Stimulated activated CD4-positive, alpha-beta T cell treated with anti-CD3 and anti-CD28 coated beads, TNF-alpha, amount 100 ng/mL, for 1 hour (primary cell): Measurements from ENCODE around the gene ZNF212.

Source experiments
- DNase-seq, 3 donors: peaks; one replicate each; pipeline ENCODE4 v3.0.0-alpha.2; 2020; ENCODE audit warnings: low read depth in 3 of 3, low spot score in 1 of 3

ZNF212 gene

DNA sequence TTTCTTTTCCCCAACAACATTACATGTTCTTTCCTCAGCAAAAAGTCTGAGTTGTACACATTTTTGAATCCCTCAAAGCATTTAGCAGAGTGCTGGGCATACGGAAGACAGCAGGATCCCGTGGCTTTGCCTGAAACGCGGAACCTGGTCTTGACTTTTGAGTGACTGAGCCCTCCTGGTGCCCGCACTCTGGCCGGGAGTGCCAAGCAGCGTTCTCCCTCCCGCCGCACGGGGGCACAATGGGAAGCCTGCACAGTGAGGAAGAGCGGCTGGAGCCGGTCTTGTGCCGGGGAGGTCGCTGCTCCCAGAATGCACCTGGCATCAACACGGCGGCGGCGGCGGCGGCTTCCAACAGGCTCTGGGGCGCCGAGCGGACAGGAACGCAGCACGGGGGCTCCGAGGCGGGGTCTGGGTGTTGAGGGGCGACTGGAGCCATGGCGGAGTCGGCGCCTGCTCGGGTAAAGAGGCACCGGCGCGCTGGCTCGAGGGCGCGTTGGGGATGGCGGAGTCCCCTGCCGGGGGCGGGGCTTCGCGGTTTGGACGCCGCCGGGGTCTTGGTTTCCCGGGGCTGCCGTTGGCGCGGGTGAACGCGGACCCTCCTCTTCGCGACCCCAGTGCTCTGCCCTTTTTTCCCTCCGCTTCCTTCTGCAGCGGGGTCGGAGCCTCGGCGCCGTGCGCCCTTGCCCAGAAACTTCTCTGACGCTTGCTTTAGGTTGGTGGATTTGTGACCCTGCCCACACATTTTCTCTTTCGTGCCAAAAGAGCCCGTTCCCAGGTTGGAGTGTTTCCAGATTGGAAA is at the start of gene ZNF212:
Gene ZNF212 (plus strand): TSS at position 307 of the 799 bp plus-strand sequence. CDS start 128 bp downstream, at position 435.
- DNase-seq: peak; percentile 69 to 83 (median 77)

DNA sequence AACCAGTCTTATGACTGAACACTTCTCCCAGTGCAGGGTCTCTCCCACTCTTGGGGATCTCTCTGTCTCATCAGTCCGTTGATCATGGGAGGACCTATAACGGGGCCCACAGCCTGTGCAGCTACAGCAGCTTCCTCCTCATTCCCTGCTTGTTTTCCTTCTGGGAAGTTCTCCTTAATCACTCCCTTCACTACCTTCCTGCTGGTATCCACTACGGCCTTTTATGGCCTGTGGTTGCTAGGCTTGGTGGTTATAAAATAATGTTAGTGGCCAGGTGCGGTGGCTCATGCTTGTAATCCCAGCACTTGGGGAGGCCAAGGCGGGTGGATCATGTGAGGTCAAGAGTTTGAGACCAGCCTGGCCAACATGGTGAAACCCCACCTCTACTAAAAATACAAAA is 47.6 kb upstream of the ZNF212 start:
- DNase-seq: no peak

DNA sequence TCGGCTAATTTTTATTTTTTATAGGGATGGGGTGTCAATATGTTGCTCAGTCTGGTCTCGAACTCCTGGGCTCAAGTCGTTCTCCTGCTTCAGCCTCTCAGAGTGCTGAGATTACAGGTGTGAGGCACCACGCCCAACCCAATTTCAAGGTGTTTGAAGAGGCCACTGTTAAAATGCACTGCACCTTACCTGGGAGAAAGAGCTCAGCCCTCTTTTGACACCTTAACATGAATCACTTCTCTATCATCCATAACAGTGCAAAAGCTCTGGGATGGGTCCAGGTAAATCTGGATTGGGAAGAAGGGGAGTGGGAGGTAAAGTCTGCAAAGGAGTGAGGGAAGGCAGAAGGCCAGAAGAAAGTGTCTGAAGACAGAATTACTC is 44.7 kb upstream of the ZNF212 start:
- no peak for DNase-seq

GRCh38 chr7:149195180-149196150 is 44.0 kb upstream of the ZNF212 start, which contains the start of gene ZNF282:
ZNF282 (plus strand) TSS chr7:149195546; CDS start chr7:149195590, 44 bp downstream.
- DNase-seq: peak; percentile 23 to 60 (median 31)

GRCh38 chr7:149196151-149196704 is 43.2 kb upstream of the ZNF212 start:
- no peak for DNase-seq

DNA sequence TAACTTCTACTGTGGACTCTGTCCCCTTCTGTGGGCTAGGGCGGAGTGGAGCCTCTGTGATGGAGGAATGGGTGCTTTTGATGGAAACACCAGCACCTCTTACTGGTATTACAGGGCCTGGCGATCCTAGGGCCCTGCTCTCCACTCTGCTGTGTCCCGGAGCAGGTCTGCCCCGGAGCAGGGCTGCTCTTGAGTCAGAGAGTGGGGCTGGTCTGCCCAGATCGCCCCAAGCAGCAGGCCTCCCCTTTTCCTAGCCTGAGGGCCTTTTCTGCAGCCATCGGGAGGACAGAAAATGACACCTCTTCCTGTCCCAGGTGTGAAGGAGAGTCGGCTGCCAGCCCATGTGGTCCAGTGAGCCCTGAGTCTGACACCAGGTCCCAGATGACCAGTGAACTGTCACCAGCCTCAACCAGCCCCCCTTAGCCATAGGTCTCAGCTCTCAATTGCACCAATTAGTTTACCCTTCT is 42.7 kb upstream of the ZNF212 start:
- DNase-seq: no peak

DNA sequence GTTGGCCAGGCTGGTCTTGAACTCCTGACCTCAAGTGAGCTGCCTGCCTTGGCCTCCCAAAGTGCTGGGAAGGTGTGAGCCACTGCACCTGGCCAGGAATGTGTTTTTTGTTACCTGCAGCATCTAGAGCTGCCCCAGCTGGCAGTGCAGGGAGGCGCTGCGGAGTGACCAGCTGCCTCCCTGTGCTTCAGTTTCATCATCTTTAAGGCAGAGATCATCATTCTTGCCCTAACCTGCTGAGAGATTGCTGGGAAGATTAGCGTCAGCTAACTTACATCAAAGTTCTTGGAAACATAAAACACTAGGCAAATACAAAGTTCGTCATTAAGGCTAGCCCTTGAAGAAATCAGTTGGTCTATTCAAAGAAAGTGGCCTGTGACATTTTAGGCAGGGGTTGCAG is 41.8 kb upstream of the ZNF212 start:
- DNase-seq: no peak

- DNase-seq: no peak
Measured at GRCh38 chr7:149198161-149198816, 41.2 kb upstream of the ZNF212 start.

DNA sequence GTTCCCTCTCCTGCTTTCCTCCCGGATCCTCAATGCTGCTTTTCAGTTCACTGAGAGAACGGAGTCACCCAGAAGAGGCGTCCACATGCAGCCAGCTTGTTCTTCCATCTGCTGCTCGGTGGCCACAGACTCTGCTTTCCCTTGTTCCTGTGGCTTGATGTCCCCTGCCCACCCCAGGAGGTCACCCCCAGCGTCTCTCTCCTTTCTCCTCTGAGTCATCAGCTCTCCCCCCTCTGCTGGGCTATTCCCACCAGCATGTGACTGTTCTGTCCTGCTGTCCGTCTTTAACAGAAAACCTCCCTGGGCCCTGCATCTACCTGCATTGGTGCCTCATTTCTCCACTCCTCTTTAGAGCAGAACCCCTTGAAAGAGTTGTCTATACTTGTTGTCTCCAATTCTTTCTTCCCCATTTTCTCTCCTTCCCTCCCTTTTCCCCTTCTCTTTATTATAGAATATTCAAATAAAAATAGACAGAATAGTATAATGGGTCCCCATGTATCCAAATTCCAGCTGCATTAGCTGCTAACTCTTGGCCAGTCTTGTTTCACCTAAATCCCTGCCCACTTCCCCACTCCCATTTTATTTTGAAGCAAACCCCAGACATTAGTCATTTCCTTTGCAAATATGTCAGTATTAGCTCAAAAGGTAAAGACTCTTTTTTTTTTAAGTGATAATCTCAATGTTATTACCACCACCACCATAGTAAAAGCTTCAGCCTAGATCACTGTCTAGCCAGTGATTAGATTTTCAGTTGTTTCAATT is 40.0 kb upstream of the ZNF212 start:
- DNase-seq: no peak

DNA sequence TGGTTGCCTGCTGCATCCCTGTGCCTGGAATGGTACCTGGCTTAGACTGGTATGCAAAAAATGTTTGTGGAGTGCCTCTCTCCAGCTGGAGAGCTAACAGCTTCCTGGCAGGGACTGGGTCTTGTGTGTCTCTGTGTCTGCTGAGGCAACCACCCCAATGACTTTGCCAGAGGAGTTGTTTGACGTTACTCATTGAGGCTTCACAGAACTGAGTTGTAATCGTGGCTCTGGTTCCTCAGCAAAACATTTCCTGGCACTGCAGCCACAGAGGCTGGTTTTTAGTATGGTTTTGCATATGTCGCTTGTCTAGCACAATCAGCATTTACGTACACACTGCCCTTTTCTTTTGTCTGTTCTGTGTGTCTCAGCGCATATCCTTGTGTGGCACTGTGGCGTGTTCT is 36.6 kb upstream of the ZNF212 start:
- DNase-seq: no peak

- no peak for DNase-seq
Measured at GRCh38 chr7:149205690-149206381, 33.6 kb upstream of the ZNF212 start.

DNA sequence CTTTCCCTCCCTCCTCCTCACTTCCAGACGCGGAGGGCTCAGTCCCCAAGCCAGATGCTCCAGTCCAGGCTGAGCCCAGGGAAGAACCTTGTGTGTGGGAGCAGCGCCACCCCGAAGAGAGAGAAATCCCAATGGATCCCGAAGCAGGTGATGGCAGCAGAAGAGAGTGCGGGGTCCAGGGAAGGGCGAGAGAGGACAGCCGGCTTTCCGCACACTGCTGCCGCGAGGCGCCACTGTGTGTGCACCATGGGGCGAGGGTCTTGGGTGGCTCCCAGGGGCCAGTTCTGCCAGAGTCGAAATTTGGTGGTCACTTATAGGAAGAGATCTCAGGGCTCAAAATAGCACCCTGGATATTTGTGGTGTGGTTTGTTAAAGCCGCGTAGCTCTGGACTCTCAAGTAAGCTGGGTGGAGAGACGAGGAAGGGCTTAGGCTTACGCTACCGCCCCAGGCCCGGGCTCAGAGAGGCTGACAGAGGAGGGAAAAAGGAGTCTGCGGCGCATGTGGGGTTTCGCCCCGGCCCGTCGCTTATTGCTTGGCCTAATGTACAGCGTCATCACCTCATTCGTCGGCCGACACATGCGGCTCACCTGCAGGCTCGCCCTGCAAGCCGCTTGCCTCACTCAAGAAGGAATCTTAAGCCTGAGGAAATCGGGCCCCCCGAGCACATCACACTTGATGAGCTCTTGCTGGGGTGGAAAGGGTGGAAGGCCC is 32.0 kb upstream of the ZNF212 start:
- DNase-seq: no peak

DNA sequence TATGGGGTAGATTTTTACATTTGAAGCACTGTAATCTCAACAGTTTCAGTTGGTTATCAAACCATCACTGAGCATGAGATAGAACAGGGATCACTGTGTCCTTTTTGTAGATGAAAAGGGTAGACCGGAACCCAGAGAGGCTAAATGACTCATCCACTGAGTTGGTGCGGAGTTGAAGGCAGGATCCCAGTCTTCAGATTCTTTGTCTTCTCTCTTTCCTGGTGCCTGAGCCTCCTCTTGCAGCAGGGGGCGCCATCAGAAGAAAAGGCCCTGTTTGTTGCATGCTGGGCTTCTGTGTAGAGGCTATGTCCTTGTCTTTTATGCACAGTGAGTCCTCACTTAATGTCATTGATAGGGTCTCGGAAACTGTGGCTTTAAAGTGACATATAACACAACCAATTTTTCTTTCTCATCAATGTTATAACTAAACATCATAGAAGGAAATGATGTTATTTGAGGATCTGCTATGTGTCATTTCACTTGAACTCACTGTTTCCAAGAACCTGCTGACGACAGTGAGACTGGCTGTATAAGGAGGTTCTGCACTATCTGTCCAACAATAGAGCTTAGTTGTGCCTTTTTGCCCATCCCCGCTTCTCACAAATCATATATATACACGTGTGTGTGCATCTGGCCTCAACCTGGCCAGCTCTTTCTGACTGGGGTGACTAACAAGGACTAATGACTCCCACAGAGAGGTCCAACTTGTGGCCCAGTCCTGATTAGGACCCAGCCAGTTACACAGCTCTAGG is 29.8 kb upstream of the ZNF212 start:
- peak in 2 of 3 donors; percentile 25 to 67 for DNase-seq

DNA sequence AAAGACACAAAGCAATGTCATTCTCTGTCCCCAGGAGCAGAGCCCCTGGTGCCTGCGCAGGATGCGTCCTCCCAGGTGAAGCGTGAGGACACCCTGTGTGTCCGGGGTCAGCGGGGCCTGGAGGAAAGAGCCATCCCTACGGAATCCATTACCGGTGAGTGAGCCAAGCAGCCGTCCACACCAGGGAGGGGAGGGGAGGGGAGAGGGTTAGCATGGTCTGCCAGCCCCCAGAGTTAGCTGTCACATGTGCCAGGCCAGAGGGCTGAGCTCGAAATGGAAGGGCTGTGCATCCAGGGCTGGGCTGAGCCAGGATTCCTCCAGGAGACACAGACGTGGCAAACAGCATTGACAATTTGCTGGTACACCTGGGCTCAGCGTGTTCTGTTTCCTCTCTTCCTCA is 28.9 kb upstream of the ZNF212 start:
- DNase-seq: no peak

DNA sequence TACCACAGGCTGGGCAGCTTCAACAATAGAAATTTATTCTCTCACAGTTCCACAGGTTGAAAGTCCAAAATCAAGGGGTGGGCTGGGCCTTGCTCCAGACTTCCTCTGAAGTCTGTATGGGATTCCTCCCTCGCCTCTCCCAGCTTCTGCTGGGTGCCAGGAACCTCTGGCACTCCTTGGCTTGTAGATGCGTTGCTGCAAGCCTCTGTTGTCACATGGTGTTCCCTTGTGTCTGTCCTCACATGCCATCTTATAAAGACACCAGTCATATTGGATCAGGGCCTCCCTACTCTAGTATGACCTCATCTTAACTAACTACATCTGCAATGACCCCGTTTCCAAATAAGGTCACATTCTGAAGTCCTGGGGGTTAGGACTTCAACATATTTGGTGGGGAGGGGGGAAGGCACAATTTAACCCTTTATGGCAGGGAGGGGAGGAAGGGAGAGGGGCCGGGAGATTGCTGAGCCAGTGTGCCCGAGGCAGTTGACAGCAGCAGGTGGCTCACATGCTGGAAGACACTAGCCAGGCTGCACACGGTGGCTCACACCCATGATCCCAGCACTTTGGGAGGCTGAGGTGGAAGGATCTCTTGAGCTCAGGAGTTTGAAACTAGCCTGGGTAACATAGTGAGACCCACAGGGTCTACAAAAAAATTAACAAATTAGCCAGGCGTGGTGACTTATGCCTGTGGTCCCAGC is 25.3 kb upstream of the ZNF212 start:
- no peak for DNase-seq

- DNase-seq: no peak
Measured at GRCh38 chr7:149216402-149216801, 23.0 kb upstream of the ZNF212 start.

- DNase-seq: no peak
Measured at GRCh38 chr7:149217570-149217969, 21.9 kb upstream of the ZNF212 start.
